ENCODE results near the gene CD44. TPM values are rescaled to one million over a fixed set of nuclear protein-coding genes. Genes with fewer than 3 reads are reported as not detected.

The CD44 gene
- total RNA-seq, 1 donor from 2014 or later, result 548 TPM

DNA sequence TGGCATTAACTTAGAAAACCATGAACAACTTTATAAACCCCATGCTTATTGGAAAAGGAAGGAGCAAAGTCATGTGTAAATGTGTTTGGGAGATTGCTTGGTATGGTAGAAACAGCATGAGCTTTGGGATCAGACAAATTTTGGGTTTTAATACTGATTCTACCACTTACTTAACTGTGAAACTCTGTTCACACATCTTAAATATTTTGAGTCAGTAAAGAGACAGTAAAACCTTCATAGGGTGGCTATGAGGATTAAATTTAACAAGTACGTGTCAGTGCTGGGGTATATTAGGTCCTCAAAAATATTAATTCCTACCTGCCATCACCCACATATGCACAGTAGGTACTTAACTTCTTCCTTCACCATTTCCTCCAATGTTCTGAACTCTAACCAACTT lies 96.5 kb downstream of the CD44 start:
- no peak for DNase-seq
- H3K27ac ChIP-seq, result no peak overlapping the region
- ATAC-seq, result no peak
- TF ChIP-seq, protein P1, sequence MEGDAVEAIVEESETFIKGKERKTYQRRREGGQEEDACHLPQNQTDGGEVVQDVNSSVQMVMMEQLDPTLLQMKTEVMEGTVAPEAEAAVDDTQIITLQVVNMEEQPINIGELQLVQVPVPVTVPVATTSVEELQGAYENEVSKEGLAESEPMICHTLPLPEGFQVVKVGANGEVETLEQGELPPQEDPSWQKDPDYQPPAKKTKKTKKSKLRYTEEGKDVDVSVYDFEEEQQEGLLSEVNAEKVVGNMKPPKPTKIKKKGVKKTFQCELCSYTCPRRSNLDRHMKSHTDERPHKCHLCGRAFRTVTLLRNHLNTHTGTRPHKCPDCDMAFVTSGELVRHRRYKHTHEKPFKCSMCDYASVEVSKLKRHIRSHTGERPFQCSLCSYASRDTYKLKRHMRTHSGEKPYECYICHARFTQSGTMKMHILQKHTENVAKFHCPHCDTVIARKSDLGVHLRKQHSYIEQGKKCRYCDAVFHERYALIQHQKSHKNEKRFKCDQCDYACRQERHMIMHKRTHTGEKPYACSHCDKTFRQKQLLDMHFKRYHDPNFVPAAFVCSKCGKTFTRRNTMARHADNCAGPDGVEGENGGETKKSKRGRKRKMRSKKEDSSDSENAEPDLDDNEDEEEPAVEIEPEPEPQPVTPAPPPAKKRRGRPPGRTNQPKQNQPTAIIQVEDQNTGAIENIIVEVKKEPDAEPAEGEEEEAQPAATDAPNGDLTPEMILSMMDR (IDR thresholded peaks at IDR 0.05), result no peak
- H3K36me3 ChIP-seq, result peaks cover 4% of the 10 kb centered on the region
- H3K4me1 ChIP-seq, result peaks cover 18% of the 10 kb centered on the region
- H3K27me3 ChIP-seq, result no peaks in the 10 kb centered on the region
- H3K4me3 ChIP-seq, result no peak overlapping the region
- H3K9me3 ChIP-seq, result no peaks in the 10 kb centered on the region
- intact Hi-C loops (cut with DNase I), result no loop called here

DNA sequence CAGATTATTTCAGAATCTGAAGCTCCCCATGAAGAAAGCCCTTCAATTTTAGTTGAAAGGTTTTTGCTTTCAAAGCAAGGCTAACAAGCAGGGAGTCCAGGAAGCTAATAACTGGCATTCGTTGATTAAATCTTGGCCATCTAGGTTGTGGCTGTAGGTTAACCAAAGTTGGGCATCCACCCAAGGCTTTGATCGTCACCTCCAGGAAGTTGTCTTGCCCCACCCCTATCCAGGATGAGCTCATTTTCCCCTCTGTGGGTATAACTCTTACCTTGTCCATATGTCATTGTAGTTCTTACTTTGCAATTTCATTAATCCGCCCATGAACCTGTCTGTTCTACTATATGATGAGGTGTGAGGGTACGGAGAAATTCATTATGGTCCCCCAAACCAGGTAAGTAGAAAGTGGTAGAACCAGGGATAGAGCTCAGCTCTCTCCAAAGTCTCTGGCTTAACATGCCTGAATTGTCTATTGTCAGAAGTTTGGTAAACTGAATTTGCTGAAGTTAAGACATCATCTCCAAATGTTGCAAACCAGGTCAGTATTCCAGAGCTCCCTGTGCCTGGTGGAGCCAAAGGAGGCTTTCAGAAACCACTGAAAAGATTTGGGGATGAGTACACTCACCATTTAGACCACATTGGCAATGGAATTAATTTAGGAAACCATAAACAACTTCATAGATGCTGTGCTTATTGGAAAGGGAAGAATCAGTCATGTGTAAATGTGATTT lies 97.1 kb downstream of the CD44 start:
- Histone ChIP-seq H3K4me3 (no peak overlapping the region), H3K9me3 (no peaks in the 10 kb centered on the region), H3K27me3 (no peaks in the 10 kb centered on the region), H3K4me1 (peaks cover 18% of the 10 kb centered on the region), H3K27ac (no peak overlapping the region), H3K36me3 (no peaks in the 10 kb centered on the region)
- TF ChIP-seq, protein P1 (IDR thresholded peaks at IDR 0.05), result no peak
- intact Hi-C loops (cut with DNase I), result no loop called here
- peak; percentile 16 for ATAC-seq
- DNase-seq, result no peak

DNA sequence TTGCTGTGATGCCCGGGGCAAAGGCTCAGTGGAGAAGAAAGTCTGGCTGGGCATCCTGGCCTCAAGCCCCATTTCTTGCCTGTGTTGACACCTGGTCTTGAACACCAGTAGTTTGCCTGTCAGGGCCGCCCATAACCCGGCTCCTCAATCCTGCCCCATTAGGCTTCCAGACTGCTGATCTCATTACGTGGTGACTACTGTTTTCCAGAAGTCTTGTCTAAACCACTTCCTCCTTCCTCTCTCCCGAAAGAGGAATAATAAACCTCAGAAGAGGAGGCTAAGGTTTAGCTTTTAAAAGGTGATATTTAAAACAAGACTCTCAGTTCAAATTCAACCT lies 97.7 kb downstream of the CD44 start:
- H3K27me3 ChIP-seq, result no peaks in the 10 kb centered on the region
- H3K4me3 ChIP-seq, result no peak overlapping the region
- no peaks in the 10 kb centered on the region for H3K9me3 ChIP-seq
- intact Hi-C loops (cut with DNase I), result no loop called here
- no peak for DNase-seq
- no peaks in the 10 kb centered on the region for H3K36me3 ChIP-seq
- TF ChIP-seq, protein P1 (IDR thresholded peaks at IDR 0.05), result no peak
- peak; percentile 76 for ATAC-seq
- no peak overlapping the region for H3K27ac ChIP-seq
- H3K4me1 ChIP-seq, result peaks cover 18% of the 10 kb centered on the region

DNA sequence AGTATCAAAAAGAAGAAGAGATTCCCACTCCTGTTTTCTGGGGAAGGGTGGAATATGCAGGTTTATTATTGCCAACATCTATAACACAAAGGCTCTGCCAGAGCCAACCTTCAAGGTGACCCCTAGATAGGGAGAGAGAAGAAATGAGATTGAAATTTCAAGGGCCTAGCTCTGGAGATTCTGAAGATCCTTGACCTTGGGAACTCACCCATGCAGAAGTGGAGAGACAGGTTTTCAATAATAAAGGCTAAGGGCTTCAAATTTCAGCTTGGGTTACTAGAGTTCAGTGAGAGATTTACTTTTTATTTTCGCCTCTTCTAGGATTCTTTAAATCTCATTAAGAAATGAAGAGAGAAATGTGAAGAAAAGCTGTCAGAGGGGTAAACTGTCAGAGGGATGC lies 98.4 kb downstream of the CD44 start:
- peaks cover 18% of the 10 kb centered on the region for H3K4me1 ChIP-seq
- H3K4me3 ChIP-seq, result no peak overlapping the region
- intact Hi-C loops (cut with DNase I), result no loop called here
- no peaks in the 10 kb centered on the region for H3K27me3 ChIP-seq
- TF ChIP-seq, protein P1 (IDR thresholded peaks at IDR 0.05), result no peak
- no peaks in the 10 kb centered on the region for H3K36me3 ChIP-seq
- no peaks in the 10 kb centered on the region for H3K9me3 ChIP-seq
- DNase-seq (no peak), ATAC-seq (peak; percentile 45)
- no peak overlapping the region for H3K27ac ChIP-seq

DNA sequence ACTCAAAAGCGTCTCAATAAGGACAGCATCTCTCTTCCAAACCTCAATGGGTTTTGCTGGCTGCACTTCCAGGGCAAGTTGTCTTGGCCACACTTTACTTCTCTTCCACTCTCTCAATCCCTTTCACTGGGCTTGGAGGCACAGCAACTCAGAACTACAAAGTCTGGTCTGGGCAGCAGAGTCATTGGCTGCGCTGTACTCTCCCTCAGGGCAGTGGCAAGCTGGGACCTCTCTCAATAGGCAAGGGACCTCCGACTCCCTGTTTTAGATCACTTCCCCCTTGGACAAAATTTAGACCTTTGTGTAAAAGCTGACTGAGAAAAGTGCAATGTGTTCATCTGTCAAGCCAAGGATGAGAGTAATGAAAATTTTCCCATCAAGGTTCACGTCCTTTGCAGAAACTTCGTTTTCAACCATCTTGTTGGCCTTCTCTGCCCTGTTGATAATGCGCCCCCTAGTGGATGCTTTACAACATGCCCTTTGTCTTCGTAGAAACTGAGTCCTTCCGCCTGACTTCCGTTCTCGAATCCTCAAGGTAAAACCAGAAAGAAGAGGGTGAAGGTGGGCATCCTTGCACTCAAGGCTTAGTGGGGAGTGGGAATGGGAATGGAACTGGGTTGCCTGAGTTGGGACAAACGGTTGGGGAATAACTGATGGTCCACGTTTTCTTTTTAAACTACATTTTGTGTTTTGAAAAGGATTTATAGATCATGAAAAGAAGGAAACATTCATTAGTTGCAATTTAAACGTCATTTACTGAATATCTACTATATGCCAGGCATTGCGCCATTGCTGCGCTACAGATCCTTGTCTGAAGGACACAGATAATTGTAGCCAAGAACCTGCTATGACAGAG lies 99.1 kb downstream of the CD44 start:
- H3K27me3 ChIP-seq, result no peaks in the 10 kb centered on the region
- intact Hi-C loops (cut with DNase I), result no loop called here
- no peak overlapping the region for H3K27ac ChIP-seq
- H3K4me3 ChIP-seq, result no peak overlapping the region
- H3K9me3 ChIP-seq, result no peaks in the 10 kb centered on the region
- ATAC-seq (peak; percentile 74), DNase-seq (no peak)
- TF ChIP-seq, protein P1 (IDR thresholded peaks at IDR 0.05), result peak; percentile 71
- H3K36me3 ChIP-seq, result no peaks in the 10 kb centered on the region
- peaks cover 18% of the 10 kb centered on the region for H3K4me1 ChIP-seq

Measured in upper lobe of right lung (tissue), 1 donor.